Adrenal gland (tissue), 5 donors: Measurements from ENCODE around the gene RASSF8.

Experiments used
- POLR2A ChIP-seq, 2 donors: fragments of 450-650 bp; IDR thresholded peaks; one replicate each; pipeline ENCODE4 v1.6.1; 2017; ENCODE audit warnings: antibody characterized with exemption in 2 of 2, mild to moderate bottlenecking in 2 of 2, moderate library complexity in 1 of 2
- TF ChIP-seq, protein P1 (sequence below), 6 experiments: fragments of 450-650 bp in 4 of 6; fragments of 200-600 bp in 2 of 6; sonication (generic) in 1 of 6; IDR thresholded peaks; 1 replicate in 5 of 6; 2 replicates in 1 of 6; pipeline versions ENCODE4 v1.5.1 to v1.8.0; 2016 to 2021; ENCODE audit warnings: antibody characterized with exemption in 6 of 6, mild to moderate bottlenecking in 2 of 6, moderate library complexity in 1 of 6
- donor health status: DM: no; HTN: no; CAD: no.

DNA sequence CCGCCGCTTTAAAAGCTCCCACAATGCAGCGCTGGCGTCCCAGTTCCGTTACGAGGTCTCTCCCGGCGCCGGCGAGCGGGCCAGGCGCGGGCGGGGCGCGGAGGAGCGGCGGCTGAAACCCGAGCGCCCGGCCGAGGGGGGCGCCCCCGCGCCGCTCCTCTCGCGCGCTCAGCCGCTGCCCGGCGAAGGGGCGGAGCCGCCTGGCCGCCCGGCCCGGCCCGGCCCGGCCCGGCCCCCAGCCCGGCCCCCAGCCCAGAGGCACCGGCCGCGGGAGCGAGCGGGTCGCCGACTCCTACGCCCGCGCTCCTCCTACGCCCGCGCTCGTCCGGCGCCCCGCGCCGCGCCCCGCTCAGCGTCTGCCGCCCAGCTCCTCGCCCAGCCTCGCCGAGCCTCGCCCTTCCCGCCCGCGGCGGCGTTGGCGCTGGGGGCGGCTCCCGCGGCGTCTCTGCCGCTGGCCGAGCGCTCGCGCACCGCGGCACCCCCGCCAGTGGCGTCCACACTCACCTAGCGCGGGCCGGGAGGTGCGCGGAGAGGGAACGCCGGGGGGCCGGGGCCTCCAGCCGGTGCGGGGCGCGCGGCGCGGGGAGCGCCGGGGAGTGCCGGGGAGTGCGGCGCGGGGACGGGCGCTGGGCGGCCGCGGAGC lies at the start of gene RASSF8:
- peak; percentile 84 to 86 for TF ChIP-seq POLR2A (IDR thresholded peaks at IDR 0.05)
- TF ChIP-seq, protein P1, sequence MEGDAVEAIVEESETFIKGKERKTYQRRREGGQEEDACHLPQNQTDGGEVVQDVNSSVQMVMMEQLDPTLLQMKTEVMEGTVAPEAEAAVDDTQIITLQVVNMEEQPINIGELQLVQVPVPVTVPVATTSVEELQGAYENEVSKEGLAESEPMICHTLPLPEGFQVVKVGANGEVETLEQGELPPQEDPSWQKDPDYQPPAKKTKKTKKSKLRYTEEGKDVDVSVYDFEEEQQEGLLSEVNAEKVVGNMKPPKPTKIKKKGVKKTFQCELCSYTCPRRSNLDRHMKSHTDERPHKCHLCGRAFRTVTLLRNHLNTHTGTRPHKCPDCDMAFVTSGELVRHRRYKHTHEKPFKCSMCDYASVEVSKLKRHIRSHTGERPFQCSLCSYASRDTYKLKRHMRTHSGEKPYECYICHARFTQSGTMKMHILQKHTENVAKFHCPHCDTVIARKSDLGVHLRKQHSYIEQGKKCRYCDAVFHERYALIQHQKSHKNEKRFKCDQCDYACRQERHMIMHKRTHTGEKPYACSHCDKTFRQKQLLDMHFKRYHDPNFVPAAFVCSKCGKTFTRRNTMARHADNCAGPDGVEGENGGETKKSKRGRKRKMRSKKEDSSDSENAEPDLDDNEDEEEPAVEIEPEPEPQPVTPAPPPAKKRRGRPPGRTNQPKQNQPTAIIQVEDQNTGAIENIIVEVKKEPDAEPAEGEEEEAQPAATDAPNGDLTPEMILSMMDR (IDR thresholded peaks at IDR 0.05), result no peak
